Trophoblast cell (in vitro differentiated cells and primary cell): Measurements from ENCODE around the gene NKX2-2.

ENCODE experiments used
- DNase-seq, 2 donors: peaks; one replicate each; pipeline ENCODE4 v3.0.0-alpha.2; 2016
- H2AFZ ChIP-seq: 2 replicates; pipeline ENCODE4 v1.6.1; 2013; ENCODE audit warnings: low read length, moderate library complexity, mild to moderate bottlenecking; ENCODE audit not compliant: insufficient read depth, poor library complexity
- H2AK5ac ChIP-seq: 2 replicates; pipeline ENCODE4 v1.6.1; 2013; ENCODE audit warnings: mild to moderate bottlenecking, low read length
- H2BK120ac ChIP-seq: 2 replicates; pipeline ENCODE4 v1.6.1; 2013; ENCODE audit warnings: low read length, mild to moderate bottlenecking, moderate library complexity; ENCODE audit not compliant: insufficient read depth, poor library complexity
- H2BK12ac ChIP-seq: 2 replicates; pipeline ENCODE4 v1.6.1; 2013; ENCODE audit warnings: mild to moderate bottlenecking, low read length, moderate library complexity
- H2BK5ac ChIP-seq: 2 replicates; pipeline ENCODE4 v1.6.1; 2013; ENCODE audit warnings: low read length, low read depth, moderate library complexity, mild to moderate bottlenecking; ENCODE audit not compliant: poor library complexity
- H3K14ac ChIP-seq: 2 replicates; pipeline ENCODE4 v1.6.1; 2013; ENCODE audit warnings: mild to moderate bottlenecking, low read length
- H3K18ac ChIP-seq: 2 replicates; pipeline ENCODE4 v1.6.1; 2013; ENCODE audit warnings: mild to moderate bottlenecking, low read length
- H3K23ac ChIP-seq: 2 replicates; pipeline ENCODE4 v1.6.1; 2013; ENCODE audit warnings: low read length
- H3K27ac ChIP-seq: 2 replicates; pipeline ENCODE4 v1.5.1; 2013; ENCODE audit warnings: low read depth, mild to moderate bottlenecking, inconsistent platforms, low read length, moderate library complexity
- H3K27me3 ChIP-seq: 2 replicates; pipeline ENCODE4 v1.6.1; 2013; ENCODE audit warnings: inconsistent platforms, mild to moderate bottlenecking, low read length, moderate library complexity; ENCODE audit not compliant: insufficient read depth
- H3K36me3 ChIP-seq, 2 experiments: 1 replicate in 1 of 2; 2 replicates in 1 of 2; pipeline ENCODE4 v1.6.1; 2013; ENCODE audit warnings: low read length in 2 of 2, mild to moderate bottlenecking in 2 of 2, moderate library complexity in 1 of 2; ENCODE audit not compliant: insufficient read depth in 2 of 2, control insufficient read depth in 1 of 2
- H3K4ac ChIP-seq: 2 replicates; pipeline ENCODE4 v1.6.1; 2013; ENCODE audit warnings: low read depth, mild to moderate bottlenecking, low read length, moderate library complexity
- H3K4me1 ChIP-seq, 2 experiments: 1 replicate in 1 of 2; 2 replicates in 1 of 2; pipeline ENCODE4 v1.6.1; 2013; ENCODE audit warnings: low read length in 2 of 2, mild to moderate bottlenecking in 2 of 2, moderate library complexity in 1 of 2; ENCODE audit not compliant: insufficient read depth in 2 of 2, control insufficient read depth in 1 of 2
- H3K4me2 ChIP-seq: 2 replicates; pipeline ENCODE4 v1.6.1; 2013; ENCODE audit warnings: inconsistent platforms, mild to moderate bottlenecking, low read length, moderate library complexity
- H3K4me3 ChIP-seq: 2 replicates; pipeline ENCODE4 v1.5.1; 2013; ENCODE audit warnings: mild to moderate bottlenecking, low read depth, low read length, inconsistent platforms
- H3K79me1 ChIP-seq: one replicate; pipeline ENCODE4 v1.6.1; 2013; ENCODE audit warnings: low read length
- H3K79me2 ChIP-seq: 2 replicates; pipeline ENCODE4 v1.6.1; 2013; ENCODE audit warnings: low read length, mild to moderate bottlenecking; ENCODE audit not compliant: control insufficient read depth, insufficient read depth, poor library complexity
- H3K9ac ChIP-seq: 2 replicates; pipeline ENCODE4 v1.6.1; 2013; ENCODE audit warnings: mild to moderate bottlenecking, low read length
- H3K9me3 ChIP-seq: 2 replicates; pipeline ENCODE4 v1.6.1; 2013; ENCODE audit warnings: low read depth, mild to moderate bottlenecking, control low read depth, inconsistent platforms, low read length; ENCODE audit not compliant: insufficient read depth
- H4K12ac ChIP-seq: 2 replicates; pipeline ENCODE4 v1.6.1; 2013; ENCODE audit warnings: low read depth, mild to moderate bottlenecking, low read length, moderate library complexity
- H4K8ac ChIP-seq: 2 replicates; pipeline ENCODE4 v1.6.1; 2013; ENCODE audit warnings: low read depth, mild to moderate bottlenecking, low read length, moderate library complexity
- H4K91ac ChIP-seq: one replicate; pipeline ENCODE4 v1.6.1; 2013; ENCODE audit warnings: low read depth, mild to moderate bottlenecking, low read length, moderate library complexity
- WGBS: extraction: QIAGEN DNeasy Blood & Tissue Kit; methylation state at CpG from one replicate; pipeline ENCODE4 v1.1.7; 2013; ENCODE audit warnings: missing lambda C conversion rate; ENCODE audit not compliant: insufficient read length, insufficient coverage; ENCODE audit errors: extremely low coverage; 5-methylcytosine and 5-hydroxymethylcytosine counted together

Gene NKX2-2

DNA sequence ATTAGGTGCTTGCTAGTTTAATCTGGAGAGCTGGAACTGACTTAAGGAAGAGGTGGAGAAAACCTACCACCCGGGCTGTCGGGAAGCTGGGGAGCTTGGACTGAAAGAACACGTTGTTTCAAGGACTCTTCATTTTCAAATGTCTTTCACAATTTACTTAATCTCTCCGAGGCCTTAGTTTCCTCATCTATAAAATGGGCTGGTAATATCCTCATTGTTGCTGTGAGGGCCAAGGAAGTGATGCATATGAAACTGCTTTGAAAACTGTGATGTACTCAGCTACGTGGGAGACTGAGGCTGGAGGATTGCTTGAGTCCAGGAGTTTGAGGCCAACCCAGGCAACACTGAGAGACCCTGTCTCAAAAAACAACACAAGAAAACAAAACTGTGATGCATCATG lies 36.7 kb upstream of the NKX2-2 start:
- peaks cover 0 to 1% of the 10 kb centered on the region in 2 experiments for H3K4me1 ChIP-seq
- H3K4me2 ChIP-seq = no peak overlapping the region
- no peaks in the 10 kb centered on the region for H3K27me3 ChIP-seq
- no peak overlapping the region for H4K91ac ChIP-seq
- no peak overlapping the region for H3K27ac ChIP-seq
- H2AFZ ChIP-seq = no peak overlapping the region
- H3K18ac ChIP-seq = no peak overlapping the region
- H2BK12ac ChIP-seq = no peak overlapping the region
- H2BK5ac ChIP-seq = no peak overlapping the region
- H3K14ac ChIP-seq = no peak overlapping the region
- no peak overlapping the region for H3K9ac ChIP-seq
- H3K9me3 ChIP-seq = no peaks in the 10 kb centered on the region
- DNase-seq = no peak
- H2BK120ac ChIP-seq = no peak overlapping the region
- H3K36me3 ChIP-seq = no peaks in the 10 kb centered on the region
- H2AK5ac ChIP-seq = no peak overlapping the region
- no peak overlapping the region for H4K12ac ChIP-seq
- WGBS = no CpG with 5 or more reads among the region's 5 CpGs
- H3K79me2 ChIP-seq = no peaks in the 10 kb centered on the region
- no peak overlapping the region for H3K4ac ChIP-seq
- H3K23ac ChIP-seq = no peak overlapping the region
- no peak overlapping the region for H4K8ac ChIP-seq
- no peak overlapping the region for H3K4me3 ChIP-seq
- no peaks in the 10 kb centered on the region for H3K79me1 ChIP-seq

DNA sequence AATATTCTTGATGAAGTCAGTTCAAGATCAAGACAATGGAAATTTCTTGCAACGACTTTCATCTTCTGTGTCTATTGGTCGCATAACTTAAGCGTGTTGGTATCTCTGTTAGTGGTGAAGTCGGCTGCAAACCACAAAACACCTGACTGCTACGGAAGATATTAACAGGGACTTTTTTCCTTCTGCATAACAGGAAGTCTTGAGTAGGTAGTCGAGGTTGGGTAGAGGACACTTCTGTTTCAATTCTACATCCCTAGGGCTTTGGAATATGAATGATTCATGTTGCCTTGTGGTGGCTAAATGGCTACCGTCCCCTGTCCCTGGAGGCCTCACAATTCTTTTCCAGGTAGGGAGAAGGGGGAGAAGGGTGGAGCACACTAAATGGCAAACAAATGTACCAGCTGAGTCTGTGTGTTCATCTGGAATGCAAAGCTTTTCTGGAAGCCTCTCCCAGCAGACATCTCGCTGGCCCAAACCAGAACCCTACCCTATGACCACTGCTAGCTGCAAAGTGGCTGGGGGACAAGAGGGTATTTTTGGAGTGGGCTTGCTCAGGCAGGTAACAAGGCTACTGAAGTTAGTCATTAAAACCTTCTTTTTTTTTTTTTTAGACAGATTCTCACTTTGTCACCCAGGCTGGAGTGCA lies 34.6 kb upstream of the NKX2-2 start:
- Histone ChIP-seq H3K9ac (no peak overlapping the region), H3K9me3 (no peaks in the 10 kb centered on the region), H3K4me3 (no peak overlapping the region), H3K4me1 (peaks cover 0 to 1% of the 10 kb centered on the region in 2 experiments), H2BK5ac (no peak overlapping the region), H3K36me3 (no peaks in the 10 kb centered on the region), H3K27ac (no peak overlapping the region), H2BK12ac (no peak overlapping the region), H3K79me2 (no peaks in the 10 kb centered on the region), H3K4me2 (no peak overlapping the region), H3K18ac (no peak overlapping the region), H2BK120ac (no peak overlapping the region), H3K4ac (no peak overlapping the region), H4K91ac (no peak overlapping the region), H4K12ac (no peak overlapping the region), H3K79me1 (no peaks in the 10 kb centered on the region), H3K27me3 (no peaks in the 10 kb centered on the region), H3K14ac (no peak overlapping the region), H2AK5ac (no peak overlapping the region), H2AFZ (no peak overlapping the region), H4K8ac (no peak overlapping the region), H3K23ac (no peak overlapping the region)
- no CpG with 5 or more reads among the region's 8 CpGs for WGBS
- DNase-seq = no peak

DNA sequence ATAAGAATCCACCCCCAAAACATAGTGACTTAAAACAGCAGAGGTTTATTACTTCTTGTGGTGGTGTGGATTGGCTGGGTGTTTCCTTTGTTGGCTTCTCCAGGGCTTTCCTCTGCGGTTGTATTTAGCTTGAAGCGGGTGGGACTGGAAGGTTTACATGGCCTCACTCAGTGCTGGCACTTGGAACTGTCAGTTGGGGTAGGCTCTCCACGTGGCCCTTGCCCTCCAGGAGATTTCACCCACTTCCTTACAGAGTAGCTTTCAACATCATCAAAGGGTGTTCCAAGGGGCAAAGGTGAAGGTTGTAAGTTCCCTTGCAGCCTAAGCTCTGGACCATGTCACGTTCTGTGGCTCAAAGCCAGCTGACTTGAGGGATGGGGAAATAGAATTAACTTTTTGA lies 32.5 kb upstream of the NKX2-2 start:
- Histone ChIP-seq H2BK12ac (no peak overlapping the region), H4K12ac (no peak overlapping the region), H3K79me1 (no peaks in the 10 kb centered on the region), H3K4ac (no peak overlapping the region), H4K91ac (no peak overlapping the region), H4K8ac (no peak overlapping the region), H3K4me3 (no peak overlapping the region), H3K23ac (peak overlapping the region; percentile 80), H2BK5ac (no peak overlapping the region), H3K4me1 (peaks cover 0 to 1% of the 10 kb centered on the region in 2 experiments), H3K27me3 (no peaks in the 10 kb centered on the region), H2BK120ac (no peak overlapping the region), H3K4me2 (no peak overlapping the region), H3K14ac (no peak overlapping the region), H2AFZ (no peak overlapping the region), H3K9me3 (no peaks in the 10 kb centered on the region), H3K36me3 (no peaks in the 10 kb centered on the region), H3K9ac (peak overlapping the region; percentile 69), H3K27ac (no peak overlapping the region), H3K18ac (no peak overlapping the region), H2AK5ac (no peak overlapping the region), H3K79me2 (no peaks in the 10 kb centered on the region)
- no peak for DNase-seq
- no CpG with 5 or more reads among the region's 4 CpGs for WGBS

DNA sequence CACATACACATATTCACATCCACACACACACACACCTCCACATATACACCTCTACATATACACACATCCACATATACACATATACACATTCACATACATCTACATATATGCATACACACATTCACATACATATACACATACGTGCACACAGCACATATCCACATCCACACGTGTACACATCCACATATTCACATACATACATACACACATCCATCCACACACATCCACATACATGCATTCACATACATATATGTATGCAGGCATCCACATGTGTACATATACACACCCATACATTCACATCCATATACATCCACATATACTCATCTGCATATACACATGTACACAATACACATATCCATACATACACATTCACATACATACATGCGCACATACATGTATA lies 25.6 kb upstream of the NKX2-2 start:
- Histone ChIP-seq H3K79me1 (no peaks in the 10 kb centered on the region), H3K4me3 (no peak overlapping the region), H3K79me2 (no peaks in the 10 kb centered on the region), H3K36me3 (no peaks in the 10 kb centered on the region), H3K18ac (no peak overlapping the region), H3K23ac (no peak overlapping the region), H2AFZ (no peak overlapping the region), H2AK5ac (no peak overlapping the region), H4K91ac (no peak overlapping the region), H3K4me2 (no peak overlapping the region), H3K14ac (no peak overlapping the region), H4K12ac (no peak overlapping the region), H4K8ac (no peak overlapping the region), H3K9ac (no peak overlapping the region), H3K27me3 (no peaks in the 10 kb centered on the region), H2BK5ac (no peak overlapping the region), H3K27ac (no peak overlapping the region), H2BK12ac (no peak overlapping the region), H3K4me1 (no peaks in the 10 kb centered on the region), H3K9me3 (no peaks in the 10 kb centered on the region), H2BK120ac (no peak overlapping the region), H3K4ac (no peak overlapping the region)
- DNase-seq = no peak
- no CpG with 5 or more reads among the region's 3 CpGs for WGBS
